ENCODE measurements around the gene VTN.

GRCh38 chr17:28363186-28363585 lies 6.9 kb downstream of the VTN start:
- TF ChIP-seq CTCF (IDR thresholded peaks at IDR 0.05) (no peak), POLR2A (IDR thresholded peaks at IDR 0.05) (no peak)

Data from stomach (tissue), 4 donors.